COLO668 (cell line): ENCODE results near the gene ZSWIM3.

ENCODE experiments used
- DNase-seq: peaks from one replicate; lab custom pipeline; 2025; ENCODE audit not compliant: unreplicated experiment; lab: John Stamatoyannopoulos, UW

Gene ZSWIM3

GRCh38 chr20:45927071-45927878, 69.9 kb downstream of the ZSWIM3 start:
- DNase-seq = no peak
